Stimulated activated effector memory CD8-positive, alpha-beta T cell treated with anti-CD3 and anti-CD28 coated beads, Interleukin-12 subunit alpha, Interleukin-12 subunit beta, amount 100 ng/mL, for 72 hours (primary cell): Measurements from ENCODE around the gene DGKI.

Experiments used
- ATAC-seq: fragments of 150-1000 bp; cut with Tn5 transposase; 2 replicates; pipeline ENCODE4 v1.10.0; 2021
- DNase-seq, 2 donors: peaks; one replicate each; pipeline ENCODE4 v3.0.0; 2021 to 2022; ENCODE audit warnings: low spot score in 2 of 2
- H3K27ac Mint-ChIP-seq: one replicate; pipeline ENCODE4 v1.8.0; 2022; ENCODE audit warnings: mild to moderate bottlenecking, mixed read lengths
- H3K36me3 Mint-ChIP-seq: one replicate; pipeline ENCODE4 v1.8.0; 2022; ENCODE audit warnings: mild to moderate bottlenecking, mixed read lengths
- H3K4me1 Mint-ChIP-seq: one replicate; pipeline ENCODE4 v1.8.0; 2022; ENCODE audit warnings: mixed read lengths
- H3K4me3 Mint-ChIP-seq: one replicate; pipeline ENCODE4 v1.8.0; 2022; ENCODE audit warnings: mild to moderate bottlenecking, mixed read lengths
- H3K9me3 Mint-ChIP-seq: one replicate; pipeline ENCODE4 v1.8.0; 2022; ENCODE audit warnings: mixed read lengths

The DGKI gene

GRCh38 chr7:137545059-137545716 lies 301.6 kb downstream of the DGKI start:
- Mint-ChIP-seq H3K4me1 (no peaks in the 10 kb centered on the region), H3K4me3 (no peak overlapping the region), H3K9me3 (peaks cover 11% of the 10 kb centered on the region), H3K36me3 (no peaks in the 10 kb centered on the region), H3K27ac (no peak overlapping the region)
- ATAC-seq = no peak
- DNase-seq = no peak

GRCh38 chr7:137544453-137545058 lies 302.2 kb downstream of the DGKI start:
- H3K27ac Mint-ChIP-seq = no peak overlapping the region

GRCh38 chr7:137539111-137539715 lies 307.6 kb downstream of the DGKI start:
- peaks cover 2% of the 10 kb centered on the region for H3K9me3 Mint-ChIP-seq
- no peaks in the 10 kb centered on the region for H3K36me3 Mint-ChIP-seq
- H3K4me3 Mint-ChIP-seq = no peak overlapping the region
- H3K27ac Mint-ChIP-seq = no peak overlapping the region
- no peaks in the 10 kb centered on the region for H3K4me1 Mint-ChIP-seq
- ATAC-seq (no peak), DNase-seq (no peak)

More at GRCh38 chr7:137544453-137545058, 302.2 kb downstream of the DGKI start:
- Mint-ChIP-seq H3K36me3 (no peaks in the 10 kb centered on the region), H3K4me1 (no peaks in the 10 kb centered on the region), H3K4me3 (no peak overlapping the region), H3K9me3 (peaks cover 11% of the 10 kb centered on the region)
- DNase-seq (no peak), ATAC-seq (no peak)

GRCh38 chr7:137538361-137538762 lies 308.4 kb downstream of the DGKI start:
- Mint-ChIP-seq H3K4me1 (no peaks in the 10 kb centered on the region), H3K36me3 (no peaks in the 10 kb centered on the region), H3K27ac (no peak overlapping the region), H3K9me3 (peaks cover 2% of the 10 kb centered on the region), H3K4me3 (no peak overlapping the region)
- ATAC-seq (no peak), DNase-seq (no peak)

GRCh38 chr7:137535579-137535978 lies 311.2 kb downstream of the DGKI start:
- Mint-ChIP-seq H3K36me3 (no peaks in the 10 kb centered on the region), H3K27ac (no peak overlapping the region), H3K4me1 (no peaks in the 10 kb centered on the region), H3K9me3 (no peaks in the 10 kb centered on the region), H3K4me3 (no peak overlapping the region)
- DNase-seq = no peak
- ATAC-seq = no peak

GRCh38 chr7:137531671-137532070 lies 315.1 kb downstream of the DGKI start:
- DNase-seq (no peak), ATAC-seq (no peak)
- Mint-ChIP-seq H3K36me3 (no peaks in the 10 kb centered on the region), H3K4me1 (no peaks in the 10 kb centered on the region), H3K27ac (no peak overlapping the region), H3K4me3 (no peak overlapping the region), H3K9me3 (peaks cover 4% of the 10 kb centered on the region)

- peaks cover 6% of the 10 kb centered on the region for H3K9me3 Mint-ChIP-seq
- no peak overlapping the region for H3K4me3 Mint-ChIP-seq
- H3K36me3 Mint-ChIP-seq = no peaks in the 10 kb centered on the region
- ATAC-seq (no peak), DNase-seq (no peak)
- no peak overlapping the region for H3K27ac Mint-ChIP-seq
- H3K4me1 Mint-ChIP-seq = no peaks in the 10 kb centered on the region
Measured at GRCh38 chr7:137527634-137528033, 319.1 kb downstream of the DGKI start.

- H3K27ac Mint-ChIP-seq = no peak overlapping the region
- ATAC-seq = no peak
- peaks cover 3% of the 10 kb centered on the region for H3K9me3 Mint-ChIP-seq
- no peak for DNase-seq
- H3K4me1 Mint-ChIP-seq = no peaks in the 10 kb centered on the region
- no peaks in the 10 kb centered on the region for H3K36me3 Mint-ChIP-seq
- H3K4me3 Mint-ChIP-seq = no peak overlapping the region
Measured at GRCh38 chr7:137523171-137523570, 323.6 kb downstream of the DGKI start.

- Mint-ChIP-seq H3K4me1 (no peaks in the 10 kb centered on the region), H3K9me3 (peaks cover 7% of the 10 kb centered on the region), H3K27ac (no peak overlapping the region), H3K36me3 (no peaks in the 10 kb centered on the region), H3K4me3 (no peak overlapping the region)
- no peak for DNase-seq
- ATAC-seq = no peak
Measured at GRCh38 chr7:137521451-137521850, 325.3 kb downstream of the DGKI start.

- Mint-ChIP-seq H3K4me3 (no peak overlapping the region), H3K4me1 (no peaks in the 10 kb centered on the region), H3K27ac (no peak overlapping the region), H3K36me3 (no peaks in the 10 kb centered on the region), H3K9me3 (peaks cover 9% of the 10 kb centered on the region)
- DNase-seq (no peak), ATAC-seq (no peak)
Measured at GRCh38 chr7:137519947-137520346, 326.8 kb downstream of the DGKI start.

GRCh38 chr7:137519181-137519691 lies 327.5 kb downstream of the DGKI start:
- H3K27ac Mint-ChIP-seq = no peak overlapping the region
- no peaks in the 10 kb centered on the region for H3K4me1 Mint-ChIP-seq
- no peak for ATAC-seq
- no peak for DNase-seq
- no peaks in the 10 kb centered on the region for H3K36me3 Mint-ChIP-seq
- peaks cover 15% of the 10 kb centered on the region for H3K9me3 Mint-ChIP-seq
- no peak overlapping the region for H3K4me3 Mint-ChIP-seq

- peaks cover 21% of the 10 kb centered on the region for H3K9me3 Mint-ChIP-seq
Measured at GRCh38 chr7:137513091-137513490, 333.7 kb downstream of the DGKI start.

GRCh38 chr7:137507096-137507495 lies 339.7 kb downstream of the DGKI start:
- H3K27ac Mint-ChIP-seq = no peak overlapping the region
- DNase-seq (no peak), ATAC-seq (no peak)
- no peak overlapping the region for H3K4me3 Mint-ChIP-seq
- no peaks in the 10 kb centered on the region for H3K36me3 Mint-ChIP-seq
- H3K4me1 Mint-ChIP-seq = no peaks in the 10 kb centered on the region
- peaks cover 9% of the 10 kb centered on the region for H3K9me3 Mint-ChIP-seq

More at GRCh38 chr7:137513091-137513490, 333.7 kb downstream of the DGKI start:
- Mint-ChIP-seq H3K4me1 (no peaks in the 10 kb centered on the region), H3K27ac (no peak overlapping the region), H3K36me3 (no peaks in the 10 kb centered on the region), H3K4me3 (no peak overlapping the region)
- DNase-seq = no peak
- ATAC-seq = no peak

GRCh38 chr7:137506031-137506430 lies 340.7 kb downstream of the DGKI start:
- Mint-ChIP-seq H3K4me3 (no peak overlapping the region), H3K9me3 (peaks cover 12% of the 10 kb centered on the region), H3K36me3 (no peaks in the 10 kb centered on the region), H3K27ac (no peak overlapping the region), H3K4me1 (no peaks in the 10 kb centered on the region)
- DNase-seq = no peak
- ATAC-seq = no peak

- ATAC-seq (no peak), DNase-seq (no peak)
- Mint-ChIP-seq H3K4me1 (no peaks in the 10 kb centered on the region), H3K27ac (no peak overlapping the region), H3K36me3 (no peaks in the 10 kb centered on the region), H3K9me3 (peaks cover 10% of the 10 kb centered on the region), H3K4me3 (no peak overlapping the region)
Measured at GRCh38 chr7:137501562-137501961, 345.2 kb downstream of the DGKI start.

- Mint-ChIP-seq H3K4me3 (no peak overlapping the region), H3K27ac (no peak overlapping the region), H3K36me3 (no peaks in the 10 kb centered on the region), H3K9me3 (peaks cover 17% of the 10 kb centered on the region), H3K4me1 (no peaks in the 10 kb centered on the region)
- peak; percentile 19 for ATAC-seq
- no peak for DNase-seq
Measured at GRCh38 chr7:137492889-137493288, 353.9 kb downstream of the DGKI start.
